H9 (cell line): ENCODE results near the gene PRKAR2B. TPM values are rescaled to one million over a fixed set of nuclear protein-coding genes. Genes with fewer than 3 reads are reported as not detected.

Experiments used
- DNase-seq: peaks from one replicate; pipeline ENCODE4 v3.0.0-alpha.2; 2017
- H2AFZ ChIP-seq: one replicate; pipeline ENCODE4 v1.6.1; 2013; ENCODE audit warnings: mild to moderate bottlenecking, low read length, control low read depth, moderate library complexity
- H2AK5ac ChIP-seq: 2 replicates; pipeline ENCODE4 v1.6.1; 2013; ENCODE audit warnings: low read length, control low read depth, mixed read lengths; ENCODE audit not compliant: insufficient read length
- H2BK120ac ChIP-seq: one replicate; pipeline ENCODE4 v1.6.1; 2013; ENCODE audit warnings: low read depth, mild to moderate bottlenecking, low read length, control low read depth, inconsistent platforms; ENCODE audit not compliant: poor library complexity, severe bottlenecking
- H2BK12ac ChIP-seq: 2 replicates; pipeline ENCODE4 v1.6.1; 2013; ENCODE audit warnings: low read length, control low read depth, mixed read lengths, low read depth; ENCODE audit not compliant: insufficient read length
- H2BK15ac ChIP-seq: 2 replicates; pipeline ENCODE4 v1.6.1; 2013; ENCODE audit warnings: low read depth, low read length, control low read depth
- H2BK20ac ChIP-seq: one replicate; pipeline ENCODE4 v1.6.1; 2013; ENCODE audit warnings: low read depth, mild to moderate bottlenecking, low read length, control low read depth, inconsistent platforms; ENCODE audit not compliant: poor library complexity, severe bottlenecking
- H2BK5ac ChIP-seq: 2 replicates; pipeline ENCODE4 v1.6.1; 2013; ENCODE audit warnings: low read length, control low read depth, mixed read lengths; ENCODE audit not compliant: insufficient read length
- H3K14ac ChIP-seq: 2 replicates; pipeline ENCODE4 v1.6.1; 2013; ENCODE audit warnings: low read length, control low read depth; ENCODE audit not compliant: insufficient read depth
- H3K18ac ChIP-seq: 2 replicates; pipeline ENCODE4 v1.6.1; 2013; ENCODE audit warnings: low read depth, mild to moderate bottlenecking, mixed read lengths, low read length, control low read depth; ENCODE audit not compliant: insufficient read length
- H3K23ac ChIP-seq: 2 replicates; pipeline ENCODE4 v1.6.1; 2013; ENCODE audit warnings: low read length, control low read depth, mixed read lengths, low read depth; ENCODE audit not compliant: insufficient read length
- H3K23me2 ChIP-seq: 2 replicates; pipeline ENCODE4 v1.6.1; 2013; ENCODE audit warnings: low read depth, mild to moderate bottlenecking, mixed read lengths, low read length, control low read depth; ENCODE audit not compliant: insufficient read length, poor library complexity, severe bottlenecking
- H3K27ac ChIP-seq: 2 replicates; pipeline ENCODE4 v1.5.1; 2013; ENCODE audit warnings: low read length, control low read depth, mixed read lengths, low read depth; ENCODE audit not compliant: insufficient read length
- H3K27me3 ChIP-seq: 2 replicates; pipeline ENCODE4 v1.6.1; 2013; ENCODE audit warnings: low read length, control low read depth, inconsistent platforms; ENCODE audit not compliant: insufficient read depth
- H3K4ac ChIP-seq: 2 replicates; pipeline ENCODE4 v1.6.1; 2013; ENCODE audit warnings: low read depth, mild to moderate bottlenecking, control low read depth, inconsistent platforms, low read length, moderate library complexity
- H3K4me1 ChIP-seq: 2 replicates; pipeline ENCODE4 v1.6.1; 2013; ENCODE audit warnings: low read length, control low read depth, inconsistent platforms; ENCODE audit not compliant: insufficient read depth
- H3K4me2 ChIP-seq: 2 replicates; pipeline ENCODE4 v1.6.1; 2013; ENCODE audit warnings: low read length, control low read depth, mixed read lengths; ENCODE audit not compliant: insufficient read length, insufficient read depth
- H3K56ac ChIP-seq: 2 replicates; pipeline ENCODE4 v1.6.1; 2013; ENCODE audit warnings: low read depth, mild to moderate bottlenecking, mixed read lengths, low read length, control low read depth; ENCODE audit not compliant: insufficient read length
- H3K79me1 ChIP-seq: 2 replicates; pipeline ENCODE4 v1.6.1; 2013; ENCODE audit warnings: low read depth, mild to moderate bottlenecking, moderate library complexity, low read length, control low read depth, inconsistent platforms; ENCODE audit not compliant: insufficient read depth, poor library complexity, severe bottlenecking
- H3K79me2 ChIP-seq: 2 replicates; pipeline ENCODE4 v1.6.1; 2013; ENCODE audit warnings: low read length, control low read depth, inconsistent platforms; ENCODE audit not compliant: insufficient read depth
- H3K9ac ChIP-seq: 2 replicates; pipeline ENCODE4 v1.6.1; 2013; ENCODE audit warnings: low read length, control low read depth, mixed read lengths; ENCODE audit not compliant: insufficient read length; ENCODE audit errors: extremely low read depth
- H3K9me3 ChIP-seq: one replicate; pipeline ENCODE4 v1.6.1; 2013; ENCODE audit warnings: low read depth, low read length, inconsistent platforms; ENCODE audit not compliant: control insufficient read depth
- H3T11ph ChIP-seq: one replicate; pipeline ENCODE4 v1.6.1; 2013; ENCODE audit warnings: mild to moderate bottlenecking, low read length, control low read depth, inconsistent platforms
- H4K20me1 ChIP-seq: one replicate; pipeline ENCODE4 v1.6.1; 2013; ENCODE audit not compliant: control insufficient read depth, insufficient read length, insufficient read depth
- H4K5ac ChIP-seq: 2 replicates; pipeline ENCODE4 v1.6.1; 2013; ENCODE audit warnings: low read depth, mild to moderate bottlenecking, mixed read lengths, low read length, control low read depth; ENCODE audit not compliant: insufficient read length
- H4K8ac ChIP-seq: replicated peaks from 2 replicates; pipeline ENCODE4 v1.6.1; 2013; ENCODE audit warnings: low read length, control low read depth, mixed read lengths, low read depth; ENCODE audit not compliant: insufficient read length
- H4K91ac ChIP-seq: 2 replicates; pipeline ENCODE4 v1.6.1; 2013; ENCODE audit warnings: low read depth, mild to moderate bottlenecking, moderate library complexity, mixed read lengths, low read length, control low read depth; ENCODE audit not compliant: insufficient read length
- H3K27ac Mint-ChIP-seq, 3 experiments: 2 replicates in 2 of 3; 3 replicates in 1 of 3; pipeline ENCODE4 v1.8.0; 2020 to 2021; ENCODE audit warnings: mixed read lengths in 3 of 3, mild to moderate bottlenecking in 1 of 3, moderate library complexity in 1 of 3
- H3K27me3 Mint-ChIP-seq: 2 replicates; pipeline ENCODE4 v1.8.0; 2021; ENCODE audit warnings: low read depth, mild to moderate bottlenecking, moderate library complexity, mixed read lengths
- H3K36me3 Mint-ChIP-seq, 3 experiments: 2 replicates in 2 of 3; 3 replicates in 1 of 3; pipeline ENCODE4 v1.8.0; 2020 to 2021; ENCODE audit warnings: low read depth in 3 of 3, mixed read lengths in 3 of 3; ENCODE audit not compliant: insufficient read depth in 1 of 3
- H3K4me1 Mint-ChIP-seq, 2 experiments: 2 replicates each; pipeline ENCODE4 v1.8.0; 2020; ENCODE audit warnings: mixed read lengths in 2 of 2
- H3K4me3 Mint-ChIP-seq, 2 experiments: 2 replicates in 1 of 2; 3 replicates in 1 of 2; pipeline ENCODE4 v1.8.0; 2020 to 2021; ENCODE audit warnings: mild to moderate bottlenecking in 2 of 2, mixed read lengths in 2 of 2, moderate library complexity in 1 of 2
- H3K9me3 Mint-ChIP-seq, 2 experiments: 2 replicates in 1 of 2; 3 replicates in 1 of 2; pipeline ENCODE4 v1.8.0; 2020; ENCODE audit warnings: mild to moderate bottlenecking in 2 of 2, mixed read lengths in 2 of 2, moderate library complexity in 1 of 2
- WGBS: extraction: QIAGEN DNeasy Blood & Tissue Kit; methylation state at CpG from one replicate; pipeline ENCODE4 v1.1.7; 2013; ENCODE audit warnings: missing lambda C conversion rate, low lambda C conversion rate, mixed read lengths; ENCODE audit not compliant: insufficient read length; ENCODE audit errors: extremely low coverage; 5-methylcytosine and 5-hydroxymethylcytosine counted together
- total RNA-seq: library from RNA; stranded (reverse); gene quantifications from 2 replicates; pipeline ENCODE4 v1.2.1, GENCODE V29; 2021
- TF ChIP-seq, protein P1 (sequence below): fragments of 200-600 bp; sonication (generic); conservative IDR thresholded peaks from 3 replicates; pipeline ENCODE4 v1.8.0; 2021; ENCODE audit warnings: antibody characterized with exemption, mild to moderate bottlenecking

PRKAR2B gene
- total RNA-seq, 1 experiment from 2014 or later, result 16.6 TPM

DNA sequence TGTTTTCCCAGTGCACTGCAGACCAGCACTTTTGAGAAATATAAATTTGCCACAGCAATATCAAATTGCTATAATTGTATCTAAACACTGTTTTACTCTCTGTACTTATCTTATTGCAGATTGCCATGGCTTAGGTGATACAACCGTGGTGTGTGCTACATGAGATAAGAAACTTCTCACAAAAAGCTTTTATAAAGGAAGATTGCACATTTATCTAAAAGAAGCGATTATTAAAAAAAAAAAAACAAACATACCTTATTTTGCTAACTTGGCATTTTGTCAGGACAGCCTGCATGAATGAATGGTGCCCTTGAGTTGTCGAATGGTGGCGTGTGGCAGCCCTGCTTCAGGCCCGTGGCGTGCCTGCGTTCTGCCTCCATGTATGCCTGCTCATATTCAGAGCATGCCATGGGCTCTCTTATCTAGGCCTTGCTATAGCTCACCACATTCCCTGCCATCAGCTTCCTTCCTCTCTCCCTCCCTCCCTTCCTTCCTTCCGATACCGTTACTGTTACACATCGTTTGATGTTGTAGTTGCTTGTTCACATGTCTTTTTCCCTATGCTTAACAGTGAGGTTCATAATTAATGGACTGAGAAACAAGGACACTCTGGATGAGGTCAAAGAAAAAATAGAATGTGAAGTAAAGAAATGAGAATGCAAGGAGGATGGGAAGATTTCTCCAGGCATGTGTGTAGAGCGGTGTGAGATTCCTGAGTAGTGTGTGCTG lies 34.9 kb downstream of the PRKAR2B start:
- Histone ChIP-seq H3K27ac (no peak overlapping the region), H3K4ac (no peak overlapping the region), H2BK120ac (no peak overlapping the region), H3K27me3 (no peaks in the 10 kb centered on the region), H3K14ac (no peak overlapping the region), H2BK12ac (no peak overlapping the region), H4K8ac (no peak overlapping the region), H3T11ph (no peak overlapping the region), H3K18ac (no peak overlapping the region), H4K20me1 (no peaks in the 10 kb centered on the region), H2AK5ac (no peak overlapping the region), H3K79me2 (no peaks in the 10 kb centered on the region), H3K79me1 (no peaks in the 10 kb centered on the region), H2BK20ac (no peak overlapping the region), H3K56ac (no peak overlapping the region), H3K9me3 (no peaks in the 10 kb centered on the region), H2AFZ (no peak overlapping the region), H3K4me1 (no peaks in the 10 kb centered on the region), H3K23me2 (no peaks in the 10 kb centered on the region), H4K91ac (no peak overlapping the region), H3K9ac (no peak overlapping the region), H4K5ac (no peak overlapping the region), H2BK5ac (no peak overlapping the region), H2BK15ac (no peak overlapping the region), H3K4me2 (no peak overlapping the region), H3K23ac (no peak overlapping the region)
- no peak overlapping the region; a peak in 1 of 7 replicates for H3K27ac Mint-ChIP-seq
- TF ChIP-seq, protein P1, sequence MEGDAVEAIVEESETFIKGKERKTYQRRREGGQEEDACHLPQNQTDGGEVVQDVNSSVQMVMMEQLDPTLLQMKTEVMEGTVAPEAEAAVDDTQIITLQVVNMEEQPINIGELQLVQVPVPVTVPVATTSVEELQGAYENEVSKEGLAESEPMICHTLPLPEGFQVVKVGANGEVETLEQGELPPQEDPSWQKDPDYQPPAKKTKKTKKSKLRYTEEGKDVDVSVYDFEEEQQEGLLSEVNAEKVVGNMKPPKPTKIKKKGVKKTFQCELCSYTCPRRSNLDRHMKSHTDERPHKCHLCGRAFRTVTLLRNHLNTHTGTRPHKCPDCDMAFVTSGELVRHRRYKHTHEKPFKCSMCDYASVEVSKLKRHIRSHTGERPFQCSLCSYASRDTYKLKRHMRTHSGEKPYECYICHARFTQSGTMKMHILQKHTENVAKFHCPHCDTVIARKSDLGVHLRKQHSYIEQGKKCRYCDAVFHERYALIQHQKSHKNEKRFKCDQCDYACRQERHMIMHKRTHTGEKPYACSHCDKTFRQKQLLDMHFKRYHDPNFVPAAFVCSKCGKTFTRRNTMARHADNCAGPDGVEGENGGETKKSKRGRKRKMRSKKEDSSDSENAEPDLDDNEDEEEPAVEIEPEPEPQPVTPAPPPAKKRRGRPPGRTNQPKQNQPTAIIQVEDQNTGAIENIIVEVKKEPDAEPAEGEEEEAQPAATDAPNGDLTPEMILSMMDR, result no peak
- no peak for DNase-seq
- peaks cover 9 to 12% of the 10 kb centered on the region in 2 experiments for H3K4me1 Mint-ChIP-seq
- H3K4me3 Mint-ChIP-seq, result no peak overlapping the region
- WGBS, result no CpG with 5 or more reads among the region's 11 CpGs
- H3K36me3 Mint-ChIP-seq, result no peaks in the 10 kb centered on the region
- H3K27me3 Mint-ChIP-seq, result no peaks in the 10 kb centered on the region
- no peaks in the 10 kb centered on the region for H3K9me3 Mint-ChIP-seq
